EH (cell line): ENCODE results near the gene CENATAC.
A peak's percentile ranks its signal among the peaks of the same experiment; 100 is the strongest.
"Not testable (repeated sequence)": the region's sequence is repeated elsewhere in the genome, so short reads cannot be mapped to it uniquely, and the experiment has no call there.

Experiments
- DNase-seq: peaks from one replicate; pipeline ENCODE4 v3.0.0-alpha.2; 2015; ENCODE audit warnings: low read depth

The CENATAC gene

GRCh38 chr11:119055901-119056300, 58.0 kb downstream of the CENATAC start:
- peak; percentile 59 for DNase-seq

DNA sequence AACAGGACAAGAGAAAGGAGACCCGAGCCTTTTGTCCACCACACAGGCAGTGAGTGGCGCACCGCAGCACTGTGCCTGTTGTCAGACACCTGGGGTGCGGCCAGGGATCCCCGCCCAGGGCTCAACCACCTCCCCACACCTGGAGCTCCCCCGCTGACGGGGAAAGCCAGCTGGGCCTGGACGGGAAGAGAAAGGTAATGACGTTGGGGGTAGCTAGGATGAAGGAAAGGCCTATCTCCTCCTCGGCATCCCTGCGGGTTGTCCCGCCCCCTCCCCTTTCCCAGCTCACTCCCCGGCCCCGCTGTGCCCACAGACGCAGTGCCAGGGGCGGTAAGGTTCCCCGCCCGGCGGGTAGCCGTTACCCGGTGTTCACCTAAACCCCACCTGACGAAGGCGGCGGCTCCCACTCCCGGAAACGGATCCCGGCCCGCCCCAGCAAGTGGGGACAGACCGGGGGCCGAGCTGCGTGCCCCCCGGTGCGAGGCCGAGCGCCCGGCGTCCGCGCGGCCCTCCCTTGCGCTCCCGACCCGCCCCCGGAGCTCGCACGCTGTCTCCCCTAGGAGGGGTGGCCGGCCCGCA, 58.6 kb downstream of the CENATAC start:
- DNase-seq = peak; percentile 15

DNA sequence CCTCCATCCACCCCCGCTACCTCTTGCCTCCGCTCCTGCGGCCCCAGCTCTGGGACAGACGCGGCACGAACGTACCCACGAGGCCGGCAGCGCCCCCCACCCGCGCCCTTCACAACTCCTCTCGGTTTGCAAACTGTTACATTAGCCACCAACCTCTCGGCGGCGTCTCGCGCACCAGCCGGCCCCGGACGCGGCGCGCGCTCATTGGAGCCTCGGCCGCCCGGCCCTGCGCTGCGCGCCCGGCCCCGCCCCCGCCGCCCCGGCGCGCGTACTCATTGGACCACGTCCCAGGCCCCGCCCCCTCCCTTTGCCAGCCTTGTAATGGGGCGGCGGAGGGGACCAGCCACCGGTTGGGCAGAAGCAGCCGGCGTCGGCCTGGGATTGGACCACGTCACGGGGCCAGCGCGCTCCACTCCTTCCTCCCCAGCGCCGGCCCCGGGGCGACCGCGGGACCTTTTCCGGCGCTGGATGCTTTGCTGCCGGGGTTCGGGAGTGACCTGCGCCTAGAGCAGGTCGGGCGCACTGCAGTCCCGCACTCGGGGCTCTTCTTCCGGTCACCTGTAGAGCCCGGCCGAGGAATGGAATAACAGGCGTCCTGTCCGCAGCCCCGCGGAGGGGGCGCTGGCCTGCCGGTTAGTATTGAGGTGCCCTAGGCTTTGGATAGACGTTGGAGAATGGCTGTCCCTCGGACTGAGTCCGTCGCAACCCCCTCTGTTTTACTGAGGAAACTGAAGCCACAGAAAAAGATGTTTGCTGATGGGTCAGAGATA, 59.2 kb downstream of the CENATAC start, which contains the start of gene HYOU1:
Gene HYOU1 (minus strand): TSS at position 206 of the 770 bp plus-strand sequence. CDS start 1,045 bp downstream, outside the sequence.
- peak; percentile 97 for DNase-seq

DNA sequence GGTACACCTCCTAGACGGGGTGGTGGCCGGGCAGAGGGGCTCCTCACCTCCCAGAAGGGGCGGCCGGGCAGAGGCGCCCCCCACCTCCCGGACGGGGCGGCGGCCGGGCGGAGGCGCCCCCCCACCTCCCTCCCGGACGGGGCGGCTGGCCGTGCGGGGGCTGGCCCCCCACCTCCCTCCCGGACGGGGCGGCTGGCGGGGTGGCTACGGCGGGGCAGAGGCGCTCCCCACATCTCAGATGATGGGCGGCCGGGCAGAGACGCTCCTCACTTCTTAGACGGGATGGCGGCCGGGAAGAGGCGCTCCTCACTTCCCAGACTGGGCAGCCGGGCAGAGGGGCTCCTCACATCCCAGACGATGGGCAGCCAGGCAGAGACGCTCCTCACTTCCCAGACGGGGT, 61.2 kb downstream of the CENATAC start:
- DNase-seq = not testable (repeated sequence)

GRCh38 chr11:119061256-119061655, 63.3 kb downstream of the CENATAC start:
- no peak for DNase-seq

DNA sequence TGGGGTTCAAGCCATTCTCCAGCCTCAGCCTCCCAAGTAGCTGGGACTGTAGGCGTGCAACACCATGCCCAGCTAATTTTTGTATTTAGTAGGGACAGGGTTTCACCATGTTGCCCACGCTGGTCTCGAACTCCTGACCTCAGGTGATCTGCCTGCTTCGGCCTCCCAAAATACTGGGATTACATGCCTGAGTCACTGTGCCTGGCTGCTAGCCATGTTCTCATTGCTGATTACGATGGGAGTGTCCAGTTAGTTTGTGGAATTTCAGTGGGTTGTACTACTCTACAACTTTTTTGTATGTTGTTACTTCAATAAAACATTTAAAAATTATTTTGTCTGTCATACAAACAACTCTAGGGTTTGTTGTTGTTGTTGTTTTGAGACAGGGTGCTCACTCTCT, 64.8 kb downstream of the CENATAC start:
- DNase-seq = peak; percentile 70

DNA sequence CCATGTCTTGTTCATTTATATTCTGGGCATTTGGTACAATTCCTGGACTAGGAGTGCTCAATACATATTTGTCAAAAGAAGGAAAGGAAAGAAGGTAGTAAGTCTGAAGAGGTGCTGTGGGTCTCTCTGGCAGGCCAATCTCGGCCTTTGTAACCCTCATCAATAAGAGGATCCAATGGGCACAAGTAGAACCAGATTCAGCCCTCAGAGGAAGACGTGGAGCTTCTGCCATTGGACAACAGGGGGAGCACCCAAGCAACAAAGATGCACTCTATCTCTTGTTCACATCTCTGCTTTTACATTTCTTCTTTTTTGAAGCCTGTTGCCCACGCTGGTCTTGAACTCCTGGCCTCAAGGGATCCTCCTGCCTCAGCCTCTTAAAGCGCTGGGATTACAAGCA, 67.4 kb downstream of the CENATAC start:
- DNase-seq = peak; percentile 53
